Activated naive CD4-positive, alpha-beta T cell treated with anti-CD3 and anti-CD28 coated beads, Interleukin-2, amount 50 U/mL, for 24 hours (primary cell): ENCODE data around the gene GNA15.
"Not testable (repeated sequence)": the region's sequence is repeated elsewhere in the genome, so short reads cannot be mapped to it uniquely, and the experiment has no call there.

Source experiments
- H3K27ac Mint-ChIP-seq: one replicate; pipeline ENCODE4 v1.8.0; 2021; ENCODE audit warnings: mild to moderate bottlenecking, mixed read lengths
- H3K27me3 Mint-ChIP-seq: one replicate; pipeline ENCODE4 v1.8.0; 2021; ENCODE audit warnings: mixed read lengths
- H3K36me3 Mint-ChIP-seq: one replicate; pipeline ENCODE4 v1.8.0; 2021; ENCODE audit warnings: mixed read lengths
- H3K4me1 Mint-ChIP-seq: one replicate; pipeline ENCODE4 v1.8.0; 2021; ENCODE audit warnings: mixed read lengths
- H3K4me3 Mint-ChIP-seq: one replicate; pipeline ENCODE4 v1.8.0; 2021; ENCODE audit warnings: mild to moderate bottlenecking, mixed read lengths
- H3K9me3 Mint-ChIP-seq: one replicate; pipeline ENCODE4 v1.8.0; 2021; ENCODE audit warnings: mixed read lengths

The GNA15 gene

GRCh38 chr19:3163943-3164342, 28.1 kb downstream of the GNA15 start:
- H3K9me3 Mint-ChIP-seq: peaks cover 4% of the 10 kb centered on the region
- H3K27me3 Mint-ChIP-seq: no peaks in the 10 kb centered on the region
- no peaks in the 10 kb centered on the region for H3K36me3 Mint-ChIP-seq
- H3K4me3 Mint-ChIP-seq: no peak overlapping the region
- H3K27ac Mint-ChIP-seq: no peak overlapping the region
- peaks cover 26% of the 10 kb centered on the region for H3K4me1 Mint-ChIP-seq

GRCh38 chr19:3167533-3168272, 31.9 kb downstream of the GNA15 start:
- H3K27me3 Mint-ChIP-seq: no peaks in the 10 kb centered on the region
- no peaks in the 10 kb centered on the region for H3K9me3 Mint-ChIP-seq
- no peaks in the 10 kb centered on the region for H3K36me3 Mint-ChIP-seq
- peak overlapping the region; percentile 41 for H3K27ac Mint-ChIP-seq
- no peak overlapping the region for H3K4me3 Mint-ChIP-seq
- peaks cover 18% of the 10 kb centered on the region for H3K4me1 Mint-ChIP-seq

GRCh38 chr19:3171894-3172672, 36.2 kb downstream of the GNA15 start:
- Mint-ChIP-seq H3K27me3 (no peaks in the 10 kb centered on the region), H3K27ac (no peak overlapping the region), H3K4me1 (peaks cover 16% of the 10 kb centered on the region), H3K9me3 (no peaks in the 10 kb centered on the region), H3K36me3 (no peaks in the 10 kb centered on the region), H3K4me3 (no peak overlapping the region)

- not testable (repeated sequence) for H3K4me3 Mint-ChIP-seq, H3K36me3 Mint-ChIP-seq, H3K9me3 Mint-ChIP-seq, H3K27ac Mint-ChIP-seq, H3K27me3 Mint-ChIP-seq
- H3K4me1 Mint-ChIP-seq: peaks cover 19% of the 10 kb centered on the region
Observed at GRCh38 chr19:3172673-3173000, 36.8 kb downstream of the GNA15 start.

GRCh38 chr19:3175781-3176714, 40.2 kb downstream of the GNA15 start:
- H3K4me3 Mint-ChIP-seq: peak overlapping the region; percentile 30
- H3K4me1 Mint-ChIP-seq: peaks cover 19% of the 10 kb centered on the region
- peak overlapping the region; percentile 73 for H3K27ac Mint-ChIP-seq
- no peaks in the 10 kb centered on the region for H3K36me3 Mint-ChIP-seq
- no peaks in the 10 kb centered on the region for H3K27me3 Mint-ChIP-seq
- H3K9me3 Mint-ChIP-seq: no peaks in the 10 kb centered on the region

GRCh38 chr19:3176715-3177501, 41.1 kb downstream of the GNA15 start:
- Mint-ChIP-seq H3K9me3 (no peaks in the 10 kb centered on the region), H3K27ac (peak overlapping the region; percentile 91), H3K4me1 (peaks cover 19% of the 10 kb centered on the region), H3K4me3 (peak overlapping the region; percentile 74), H3K36me3 (no peaks in the 10 kb centered on the region), H3K27me3 (no peaks in the 10 kb centered on the region)

- H3K27ac Mint-ChIP-seq: peak within 1 kb of the TSS; percentile 96
- H3K9me3 Mint-ChIP-seq: no peaks in the 10 kb centered on the region
- peak within 1 kb of the TSS; percentile 97 for H3K4me3 Mint-ChIP-seq
- H3K36me3 Mint-ChIP-seq: no peaks in the 10 kb centered on the region
- peaks cover 21% of the 10 kb centered on the region for H3K4me1 Mint-ChIP-seq
- no peaks in the 10 kb centered on the region for H3K27me3 Mint-ChIP-seq
Observed at GRCh38 chr19:3178377-3178972, 42.6 kb downstream of the GNA15 start, which contains the start of gene S1PR4. TSS of gene S1PR4 (plus strand) at chr19:3178769. CDS start at chr19:3178793, 24 bp downstream.

GRCh38 chr19:3178973-3179738, 43.3 kb downstream of the GNA15 start:
- H3K4me1 Mint-ChIP-seq: peaks cover 27% of the 10 kb centered on the region
- H3K36me3 Mint-ChIP-seq: peaks cover 3% of the 10 kb centered on the region
- H3K27ac Mint-ChIP-seq: peak overlapping the region; percentile 96
- no peaks in the 10 kb centered on the region for H3K27me3 Mint-ChIP-seq
- no peaks in the 10 kb centered on the region for H3K9me3 Mint-ChIP-seq
- peak overlapping the region; percentile 97 for H3K4me3 Mint-ChIP-seq

GRCh38 chr19:3179739-3180293, 44.0 kb downstream of the GNA15 start:
- Mint-ChIP-seq H3K9me3 (no peaks in the 10 kb centered on the region), H3K27me3 (no peaks in the 10 kb centered on the region), H3K4me1 (peaks cover 34% of the 10 kb centered on the region), H3K36me3 (peaks cover 4% of the 10 kb centered on the region), H3K27ac (peak overlapping the region; percentile 96), H3K4me3 (peak overlapping the region; percentile 97)

- H3K36me3 Mint-ChIP-seq: peaks cover 6% of the 10 kb centered on the region
Observed at GRCh38 chr19:3183721-3184641, 48.1 kb downstream of the GNA15 start.

GRCh38 chr19:3184847-3185460, 49.1 kb downstream of the GNA15 start:
- peaks cover 6% of the 10 kb centered on the region for H3K36me3 Mint-ChIP-seq
- peak overlapping the region; percentile 99 for H3K27ac Mint-ChIP-seq
- H3K9me3 Mint-ChIP-seq: no peaks in the 10 kb centered on the region
- H3K27me3 Mint-ChIP-seq: no peaks in the 10 kb centered on the region
- H3K4me1 Mint-ChIP-seq: peaks cover 51% of the 10 kb centered on the region
- H3K4me3 Mint-ChIP-seq: peak overlapping the region; percentile 98

More at GRCh38 chr19:3183721-3184641, 48.1 kb downstream of the GNA15 start:
- no peaks in the 10 kb centered on the region for H3K27me3 Mint-ChIP-seq
- H3K4me3 Mint-ChIP-seq: peak overlapping the region; percentile 98
- H3K4me1 Mint-ChIP-seq: peaks cover 49% of the 10 kb centered on the region
- peak overlapping the region; percentile 88 for H3K27ac Mint-ChIP-seq
- H3K9me3 Mint-ChIP-seq: no peaks in the 10 kb centered on the region

GRCh38 chr19:3185461-3186159, 49.8 kb downstream of the GNA15 start, which contains the start of gene NCLN:
TSS of gene NCLN (plus strand) at chr19:3185930. CDS start at chr19:3186031, 101 bp downstream.
- no peaks in the 10 kb centered on the region for H3K27me3 Mint-ChIP-seq
- no peaks in the 10 kb centered on the region for H3K9me3 Mint-ChIP-seq
- peak within 1 kb of the TSS; percentile 99 for H3K27ac Mint-ChIP-seq
- H3K4me3 Mint-ChIP-seq: peak within 1 kb of the TSS; percentile 98
- peaks cover 52% of the 10 kb centered on the region for H3K4me1 Mint-ChIP-seq
- H3K36me3 Mint-ChIP-seq: peaks cover 6% of the 10 kb centered on the region
